Stimulated activated CD8-positive, alpha-beta memory T cell treated with anti-CD3 and anti-CD28 coated beads, Interleukin-12 subunit alpha, Interleukin-12 subunit beta, amount 100 ng/mL, for 24 hours (primary cell): Measurements from ENCODE around the gene DYRK1A.
"Not testable (repeated sequence)": the region's sequence is repeated elsewhere in the genome, so short reads cannot be mapped to it uniquely, and the experiment has no call there.

Source experiments
- DNase-seq: peaks from one replicate; pipeline ENCODE4 v3.0.0-alpha.2; 2020; ENCODE audit errors: extremely low read depth

The DYRK1A gene

GRCh38 chr21:37527716-37528115 lies 161.1 kb downstream of the DYRK1A start:
- no peak for DNase-seq

- DNase-seq: no peak
These were observed 161.8 kb downstream of the DYRK1A start for GRCh38 chr21:37528150-37528937.

- no peak for DNase-seq
These were observed 163.1 kb downstream of the DYRK1A start for GRCh38 chr21:37529649-37530048.

- no peak for DNase-seq
These were observed 164.4 kb downstream of the DYRK1A start for GRCh38 chr21:37530901-37531351.

GRCh38 chr21:37531431-37531932 lies 164.9 kb downstream of the DYRK1A start:
- DNase-seq: no peak

GRCh38 chr21:37532868-37533780 lies 166.6 kb downstream of the DYRK1A start:
- DNase-seq: peak; percentile 1

GRCh38 chr21:37534431-37534830 lies 167.9 kb downstream of the DYRK1A start:
- DNase-seq: no peak

- no peak for DNase-seq
These were observed 168.6 kb downstream of the DYRK1A start for GRCh38 chr21:37535130-37535529.

GRCh38 chr21:37535672-37536071 lies 169.1 kb downstream of the DYRK1A start:
- DNase-seq: no peak

GRCh38 chr21:37536616-37537278 lies 170.2 kb downstream of the DYRK1A start:
- no peak for DNase-seq

GRCh38 chr21:37537391-37537996 lies 170.9 kb downstream of the DYRK1A start:
- DNase-seq: no peak

- DNase-seq: no peak
These were observed 172.5 kb downstream of the DYRK1A start for GRCh38 chr21:37538971-37539590.

GRCh38 chr21:37541128-37541527 lies 174.6 kb downstream of the DYRK1A start:
- DNase-seq: not testable (repeated sequence)

GRCh38 chr21:37542512-37542911 lies 175.9 kb downstream of the DYRK1A start:
- DNase-seq: no peak

GRCh38 chr21:37546299-37546908 lies 179.8 kb downstream of the DYRK1A start:
- no peak for DNase-seq

- DNase-seq: no peak
These were observed 180.5 kb downstream of the DYRK1A start for GRCh38 chr21:37546949-37547614.

GRCh38 chr21:37547615-37548200 lies 181.1 kb downstream of the DYRK1A start:
- DNase-seq: no peak

- DNase-seq: no peak
These were observed 182.0 kb downstream of the DYRK1A start for GRCh38 chr21:37548521-37548981.

- DNase-seq: not testable (repeated sequence)
These were observed 183.2 kb downstream of the DYRK1A start for GRCh38 chr21:37549730-37550129.

GRCh38 chr21:37550157-37550556 lies 183.6 kb downstream of the DYRK1A start:
- DNase-seq: no peak
